Stimulated activated CD8-positive, alpha-beta memory T cell treated with anti-CD3 and anti-CD28 coated beads, Interleukin-15, amount 100 ng/mL, for 24 hours (primary cell): ENCODE measurements around the gene TTLL11.

Experiments used
- DNase-seq: peaks from one replicate; pipeline ENCODE4 v3.0.0-alpha.2; 2020; ENCODE audit warnings: low read depth

TTLL11 gene

GRCh38 chr9:121852651-121853616 lies 240.2 kb downstream of the TTLL11 start:
- no peak for DNase-seq

- no peak for DNase-seq
Observed at GRCh38 chr9:121852241-121852640, 240.9 kb downstream of the TTLL11 start.

GRCh38 chr9:121851641-121852091 lies 241.4 kb downstream of the TTLL11 start:
- DNase-seq: no peak

- no peak for DNase-seq
Observed at GRCh38 chr9:121850366-121850765, 242.7 kb downstream of the TTLL11 start.

- no peak for DNase-seq
Observed at GRCh38 chr9:121849554-121849953, 243.6 kb downstream of the TTLL11 start.

- no peak for DNase-seq
Observed at GRCh38 chr9:121844562-121844961, 248.5 kb downstream of the TTLL11 start.

DNA sequence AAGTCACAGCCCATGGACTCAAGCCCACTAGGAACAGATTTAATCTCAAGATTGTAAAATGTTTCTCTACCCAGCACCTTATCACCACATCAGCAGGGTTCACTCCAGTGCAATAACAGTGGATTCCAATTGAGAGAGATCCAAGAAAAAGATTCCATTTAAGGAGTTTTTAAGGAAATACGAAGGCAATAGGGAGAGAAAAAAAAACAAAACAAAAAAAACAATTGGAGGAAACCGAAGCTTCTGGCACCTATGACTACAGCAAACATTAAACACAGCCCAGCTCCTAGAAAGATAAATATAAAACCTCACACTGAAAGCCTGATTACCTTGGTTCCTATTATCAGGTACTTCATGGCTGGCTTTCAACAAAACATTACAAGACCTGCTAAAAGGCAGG lies 249.0 kb downstream of the TTLL11 start:
- no peak for DNase-seq

DNA sequence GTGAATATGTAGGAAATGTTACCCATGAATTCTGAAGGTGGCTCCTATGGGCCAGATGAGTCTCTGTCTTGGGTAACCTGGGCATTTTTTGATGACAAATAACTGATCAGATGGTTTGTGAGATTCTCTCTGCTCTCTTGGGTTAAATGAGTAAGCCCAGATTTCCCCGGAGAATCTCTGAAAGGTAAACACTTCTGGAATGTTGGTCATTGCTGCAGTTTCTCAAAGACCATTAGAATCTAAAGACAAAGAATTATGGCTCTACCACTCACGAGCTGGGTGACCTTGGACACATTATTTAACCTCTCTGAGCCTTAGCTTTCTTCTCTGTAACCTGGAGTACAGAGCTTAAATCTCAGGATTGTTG lies 250.5 kb downstream of the TTLL11 start:
- DNase-seq: no peak

GRCh38 chr9:121841771-121842611 lies 251.1 kb downstream of the TTLL11 start:
- DNase-seq: no peak

DNA sequence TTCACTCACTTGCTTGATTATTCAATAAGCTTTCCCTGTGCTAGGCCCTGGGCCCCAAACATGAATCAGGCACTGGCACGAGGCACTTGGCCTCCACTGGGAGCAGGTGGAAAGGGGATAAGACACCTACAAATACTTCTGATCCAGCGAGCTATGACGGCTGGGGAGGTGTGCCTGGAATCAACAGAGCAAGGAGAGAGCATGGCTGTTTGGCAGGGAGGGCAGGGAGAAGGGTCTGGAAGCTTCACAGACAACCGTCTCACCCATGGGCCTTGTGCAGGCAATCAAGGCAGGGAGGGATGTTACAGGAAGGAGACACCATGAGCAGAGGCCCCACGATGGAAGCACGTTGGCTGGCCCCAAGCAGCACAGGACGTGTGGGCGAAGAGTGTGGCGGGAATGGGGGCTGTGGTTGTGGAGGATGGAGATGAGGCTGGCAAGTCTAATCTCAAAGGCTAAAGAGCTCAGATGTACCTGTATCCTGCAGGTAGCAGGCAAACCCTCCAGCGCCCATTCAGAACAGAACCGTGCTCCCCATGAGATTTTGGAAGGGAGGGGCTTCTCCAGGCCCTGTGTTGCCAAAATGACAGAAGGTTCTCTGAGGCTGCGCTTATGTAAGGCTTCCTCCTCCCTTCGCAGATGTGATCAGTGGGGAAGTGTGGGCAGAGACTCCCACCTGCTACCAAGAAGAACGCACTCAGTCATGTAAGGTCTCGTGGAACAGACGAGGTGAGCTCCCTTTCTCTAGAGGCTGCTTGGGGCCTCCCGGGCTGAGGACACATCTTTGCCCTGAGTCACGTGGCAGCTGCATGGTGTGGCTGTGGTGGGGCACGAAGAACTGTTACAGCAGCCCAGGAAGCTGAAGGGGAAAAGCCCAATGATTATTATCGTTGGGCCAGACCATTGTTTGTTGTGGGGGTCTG lies 252.0 kb downstream of the TTLL11 start:
- DNase-seq: no peak

DNA sequence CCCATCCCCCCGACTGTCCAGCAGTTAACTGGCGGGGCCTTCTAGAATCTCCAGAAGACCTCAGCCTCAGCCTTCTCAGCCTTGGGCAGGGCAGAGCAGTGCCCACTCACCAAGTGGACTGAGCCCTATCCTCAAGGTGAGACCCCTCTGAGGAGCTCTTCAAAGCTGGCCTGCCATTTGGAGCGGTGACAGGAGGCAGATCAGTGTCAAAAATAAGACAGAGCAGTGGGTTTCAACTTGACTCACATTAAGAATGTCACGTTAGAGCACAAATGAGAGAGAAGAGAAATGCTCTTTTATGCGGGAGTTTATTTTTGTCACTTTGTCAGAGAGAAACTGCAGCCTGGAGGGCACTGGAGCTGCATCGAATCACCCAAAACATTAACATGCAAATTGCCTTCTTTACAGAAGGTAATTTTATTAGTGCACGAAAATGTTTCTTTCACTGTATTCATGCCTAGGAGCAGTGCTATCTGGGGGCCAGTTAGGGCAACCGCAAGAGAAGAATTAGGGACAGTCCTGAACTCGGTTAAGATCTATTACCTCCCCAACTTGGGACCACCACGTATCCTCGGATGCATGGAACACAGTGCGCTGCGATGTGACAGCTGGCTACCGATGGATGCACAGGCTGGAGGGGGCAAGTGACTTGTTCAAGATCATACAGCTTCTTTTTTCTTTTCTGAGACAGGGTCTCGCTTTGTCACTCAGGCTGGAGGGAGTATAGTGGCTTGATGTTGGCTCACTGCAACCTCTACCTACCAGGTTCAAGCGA lies 253.2 kb downstream of the TTLL11 start:
- DNase-seq: no peak

GRCh38 chr9:121838746-121839669 lies 254.1 kb downstream of the TTLL11 start:
- DNase-seq: no peak

DNA sequence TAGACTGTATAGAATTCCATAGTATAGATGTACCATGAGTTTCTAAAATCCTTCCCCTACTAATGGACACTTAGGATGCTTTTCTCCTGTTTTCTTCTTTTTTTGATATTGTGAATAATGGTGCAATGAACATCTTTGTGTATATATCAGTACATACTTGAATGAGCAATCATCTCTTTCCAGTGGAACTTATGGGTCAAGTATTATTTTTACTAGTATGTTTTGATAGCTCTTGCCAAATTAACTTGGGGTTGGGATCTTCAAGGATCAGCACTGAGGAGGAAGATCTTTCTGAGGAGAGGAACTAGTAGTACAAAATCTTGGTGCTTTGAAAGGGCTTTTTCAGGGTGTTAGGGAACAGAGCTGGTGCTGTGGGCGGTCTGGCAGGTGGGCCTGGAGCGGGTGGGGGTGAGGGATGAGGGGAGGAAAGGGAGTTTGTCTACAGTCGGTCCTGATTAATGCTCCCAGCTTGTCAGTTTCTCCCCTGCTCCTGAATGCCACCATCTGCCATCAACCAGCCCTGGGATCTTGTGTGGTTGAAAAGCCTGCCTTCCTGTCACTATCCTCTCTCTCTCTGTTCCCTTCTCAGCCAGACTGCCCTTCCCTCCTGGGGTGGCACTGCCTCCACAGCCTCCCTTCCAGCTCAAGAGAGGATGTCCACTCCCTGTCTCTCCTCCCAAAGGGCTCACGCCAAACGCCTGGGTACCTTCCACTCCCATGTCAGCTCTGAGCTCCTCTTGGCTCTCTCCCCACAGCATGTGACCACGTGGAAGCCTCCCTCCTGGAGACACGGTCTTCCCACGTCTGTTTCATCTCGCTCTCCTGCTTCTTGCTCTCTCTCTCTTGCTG lies 255.8 kb downstream of the TTLL11 start:
- no peak for DNase-seq

GRCh38 chr9:121836366-121836885 lies 256.7 kb downstream of the TTLL11 start:
- no peak for DNase-seq

DNA sequence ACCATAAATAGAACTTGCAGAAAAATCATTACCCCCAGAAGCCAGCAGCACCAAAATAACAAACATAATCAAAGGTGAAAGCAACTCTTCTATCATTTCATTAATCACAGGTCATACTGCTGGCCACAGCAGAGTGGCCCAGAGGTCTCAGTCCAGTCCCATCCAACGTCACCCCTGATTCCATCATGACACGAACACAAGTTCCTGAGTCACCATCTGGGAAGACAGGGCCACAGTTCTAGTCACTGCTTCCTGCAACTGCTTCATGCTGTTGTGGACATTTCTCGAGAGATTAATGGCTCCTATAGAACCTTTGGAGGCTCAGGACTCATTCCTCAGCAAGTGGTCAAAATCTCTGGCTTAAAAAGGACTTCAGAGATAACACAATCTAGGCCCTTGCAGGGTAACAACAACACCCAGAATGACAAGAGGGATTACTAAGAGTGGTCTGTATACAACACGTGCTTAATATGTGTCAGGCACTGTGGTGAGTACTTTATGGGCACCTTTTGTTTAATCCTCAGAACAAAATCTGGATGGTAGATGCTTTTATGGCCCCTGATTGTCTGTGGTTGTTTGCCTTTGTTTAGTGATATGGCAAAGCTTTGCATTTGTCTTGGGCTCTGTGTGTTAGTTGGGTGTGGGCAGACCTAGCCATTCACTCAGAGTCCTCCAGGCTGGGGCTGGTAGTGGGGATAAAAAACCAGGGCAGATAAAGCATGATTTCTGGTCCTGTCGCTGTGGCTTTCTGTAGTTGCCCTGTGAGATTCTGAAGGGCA lies 257.3 kb downstream of the TTLL11 start:
- no peak for DNase-seq

GRCh38 chr9:121833061-121833460 lies 260.0 kb downstream of the TTLL11 start:
- DNase-seq: no peak

GRCh38 chr9:121831869-121832268 lies 261.2 kb downstream of the TTLL11 start:
- no peak for DNase-seq
